Adrenal gland (tissue), 12 donors: ENCODE data around the gene OGA. TPM values are rescaled to one million over a fixed set of nuclear protein-coding genes. Genes with fewer than 3 reads are reported as not detected.

Experiments
- DNase-seq, 7 donors: peaks; one replicate each; pipeline ENCODE4 v3.0.0-alpha.2; 2019 to 2020
- H3K27ac ChIP-seq, 5 donors: fragments of 200-600 bp; sonication (generic) in 4 of 5; 1 replicate in 3 of 5; 2 replicates in 2 of 5; pipeline versions ENCODE4 v1.5.1 to v1.8.0; 2016 to 2020; ENCODE audit warnings: mild to moderate bottlenecking in 1 of 5
- H3K27me3 ChIP-seq: fragments of 200-600 bp; 2 replicates; pipeline ENCODE4 v1.8.0; 2021
- H3K36me3 ChIP-seq, 2 donors: fragments of 200-600 bp; replicated peaks in 1 of 2; 1 replicate in 1 of 2; 2 replicates in 1 of 2; pipeline versions ENCODE4 v1.5.1 to v1.8.0; 2018 to 2022
- H3K4me1 ChIP-seq, 2 donors: fragments of 200-600 bp; replicated peaks in 1 of 2; 1 replicate in 1 of 2; 2 replicates in 1 of 2; pipeline versions ENCODE4 v1.5.1 to v1.8.0; 2018 to 2021
- H3K4me3 ChIP-seq, 4 donors: fragments of 200-600 bp; sonication (generic) in 3 of 4; one replicate each; pipeline ENCODE4 v1.5.1; 2016 to 2018
- H3K9me3 ChIP-seq, 3 donors: fragments of 200-600 bp; sonication (generic) in 1 of 3; replicated peaks in 1 of 3; 1 replicate in 2 of 3; 2 replicates in 1 of 3; pipeline versions ENCODE4 v1.5.1 to v1.8.0; 2016 to 2021
- POLR2A ChIP-seq, 2 donors: fragments of 450-650 bp; IDR thresholded peaks; one replicate each; pipeline ENCODE4 v1.6.1; 2017; ENCODE audit warnings: antibody characterized with exemption in 2 of 2, mild to moderate bottlenecking in 2 of 2, moderate library complexity in 1 of 2
- WGBS, 4 donors: extraction: QIAGEN DNeasy Blood & Tissue Kit in 2 of 4; methylation state at CpG; one replicate each; pipeline versions ENCODE4 v1.1.5 to v1.1.7; 2013 to 2017; 5-methylcytosine and 5-hydroxymethylcytosine counted together
- intact Hi-C, 2 donors: fragments of 100-400 bp; cut with DNase I; formaldehyde crosslinking; loops; one replicate each; pipeline versions ENCODE4 v1.14.1 to v1.15.0; 2022 to 2023
- polyA plus RNA-seq, 3 donors: library from polyadenylated mRNA; stranded (reverse); fragments of 200-250 nt in 2 of 3; fragments of 350-450 nt in 1 of 3; fragmentation: Illumina TruSeq in 1 of 3; extraction: RNeasy Lipid Tissue Mini Kit (QIAGEN cat#74804) in 1 of 3; gene quantifications; one replicate each; pipeline ENCODE4 v1.2.3, GENCODE V29; 2013 to 2014
- total RNA-seq, 9 donors: library from RNA; depleted of rRNA in 4 of 9; stranded (reverse); fragments of >200 nt in 4 of 9; fragments of 120-200 nt in 1 of 9; fragmentation: NEBNext Ultra II Directional in 1 of 9; extraction: Animal tissue kit (Norgen Biotek cat#: 25700) in 1 of 9; gene quantifications; one replicate each; pipeline versions ENCODE4 v1.1.0 to v1.2.4, GENCODE V29; 2013 to 2023
- TF ChIP-seq, protein P1 (sequence below), 6 experiments: fragments of 450-650 bp in 4 of 6; fragments of 200-600 bp in 2 of 6; sonication (generic) in 1 of 6; IDR thresholded peaks; 1 replicate in 5 of 6; 2 replicates in 1 of 6; pipeline versions ENCODE4 v1.5.1 to v1.8.0; 2016 to 2021; ENCODE audit warnings: antibody characterized with exemption in 6 of 6, mild to moderate bottlenecking in 2 of 6, moderate library complexity in 1 of 6
- donor health status: healthy with polysubstance abuse.
- donor health status: Bipolar disorder and iron deficiency.
- donor health status: DM: yes; HTN: yes; CAD: no.
- donor health status: DM: no; HTN: no; CAD: no.
- donor health status: DM: no; HTN: no; CAD: no.
- donor health status: DM: yes; HTN: yes; CAD: no.

OGA gene
- total and polyA plus RNA-seq, 12 donors, result 32.8 to 119 (median 72.0) TPM

DNA sequence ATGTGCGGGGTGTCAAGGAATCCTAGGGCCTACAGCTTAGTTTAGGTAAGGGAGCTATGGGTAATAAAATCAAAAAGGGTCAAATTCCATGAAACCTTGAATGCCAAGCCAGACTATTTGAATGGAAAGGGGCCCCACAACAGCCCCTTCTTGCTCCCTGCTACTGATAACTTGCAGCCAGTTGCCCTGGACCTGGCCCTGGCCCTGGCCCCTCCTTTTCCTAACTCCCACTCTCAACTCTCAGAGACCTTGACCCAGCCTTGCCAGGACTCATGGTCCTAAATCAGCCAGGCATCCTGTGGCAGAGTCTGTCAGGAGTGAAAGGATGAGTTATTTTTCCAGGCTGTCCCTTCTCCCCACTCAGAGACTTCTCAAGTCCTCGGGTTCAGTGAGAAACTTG, 19.5 kb upstream of the OGA start:
- intact Hi-C loops, result loop anchor here (5.0 to 10.0 kb wide), 2 partner anchors 227 to 235 kb away; partner anchors contain the start of gene HPS6 (in 1 of the 2)
- peak in 1 of 7 donors; percentile 30 for DNase-seq
- Histone ChIP-seq H3K4me3 (no peak overlapping the region), H3K36me3 (no peaks in the 10 kb centered on the region), H3K9me3 (no peaks in the 10 kb centered on the region), H3K27me3 (no peaks in the 10 kb centered on the region), H3K4me1 (peaks cover 10 to 28% of the 10 kb centered on the region in 2 donors), H3K27ac (no peak overlapping the region)
- 52 to 66% (median 61%) methylated on average over 2 of the region's 2 CpGs for WGBS, 4 donors
- TF ChIP-seq POLR2A (IDR thresholded peaks at IDR 0.05), result no peak
- TF ChIP-seq, protein P1, sequence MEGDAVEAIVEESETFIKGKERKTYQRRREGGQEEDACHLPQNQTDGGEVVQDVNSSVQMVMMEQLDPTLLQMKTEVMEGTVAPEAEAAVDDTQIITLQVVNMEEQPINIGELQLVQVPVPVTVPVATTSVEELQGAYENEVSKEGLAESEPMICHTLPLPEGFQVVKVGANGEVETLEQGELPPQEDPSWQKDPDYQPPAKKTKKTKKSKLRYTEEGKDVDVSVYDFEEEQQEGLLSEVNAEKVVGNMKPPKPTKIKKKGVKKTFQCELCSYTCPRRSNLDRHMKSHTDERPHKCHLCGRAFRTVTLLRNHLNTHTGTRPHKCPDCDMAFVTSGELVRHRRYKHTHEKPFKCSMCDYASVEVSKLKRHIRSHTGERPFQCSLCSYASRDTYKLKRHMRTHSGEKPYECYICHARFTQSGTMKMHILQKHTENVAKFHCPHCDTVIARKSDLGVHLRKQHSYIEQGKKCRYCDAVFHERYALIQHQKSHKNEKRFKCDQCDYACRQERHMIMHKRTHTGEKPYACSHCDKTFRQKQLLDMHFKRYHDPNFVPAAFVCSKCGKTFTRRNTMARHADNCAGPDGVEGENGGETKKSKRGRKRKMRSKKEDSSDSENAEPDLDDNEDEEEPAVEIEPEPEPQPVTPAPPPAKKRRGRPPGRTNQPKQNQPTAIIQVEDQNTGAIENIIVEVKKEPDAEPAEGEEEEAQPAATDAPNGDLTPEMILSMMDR (IDR thresholded peaks at IDR 0.05), result no peak

DNA sequence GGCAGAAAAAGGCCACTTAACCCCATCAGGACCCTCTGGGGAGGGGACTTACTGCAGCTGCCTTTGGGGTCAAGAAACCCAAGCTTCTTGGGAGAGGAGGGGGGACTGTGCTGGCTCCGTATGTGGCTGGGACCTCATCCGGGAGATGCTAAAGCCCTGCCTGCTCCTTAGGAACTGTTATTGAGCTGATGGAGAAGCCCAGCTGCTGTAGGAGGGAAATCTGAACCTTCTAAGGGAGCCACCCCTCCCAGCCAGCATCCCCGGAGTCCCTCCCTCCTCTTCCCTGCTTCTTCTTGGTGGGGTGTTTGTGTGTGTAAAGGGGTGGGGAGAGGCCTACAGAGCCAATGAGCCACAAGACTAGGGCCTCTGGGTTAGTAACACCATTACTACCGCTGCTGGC, 17.1 kb upstream of the OGA start:
- H3K27me3 ChIP-seq, result no peaks in the 10 kb centered on the region
- H3K4me1 ChIP-seq, result peaks cover 16 to 25% of the 10 kb centered on the region in 2 donors
- intact Hi-C loops, result loop anchor here (5.0 to 10.0 kb wide), 2 partner anchors 229 to 237 kb away; partner anchors contain the start of gene HPS6 (in 1 of the 2)

DNA sequence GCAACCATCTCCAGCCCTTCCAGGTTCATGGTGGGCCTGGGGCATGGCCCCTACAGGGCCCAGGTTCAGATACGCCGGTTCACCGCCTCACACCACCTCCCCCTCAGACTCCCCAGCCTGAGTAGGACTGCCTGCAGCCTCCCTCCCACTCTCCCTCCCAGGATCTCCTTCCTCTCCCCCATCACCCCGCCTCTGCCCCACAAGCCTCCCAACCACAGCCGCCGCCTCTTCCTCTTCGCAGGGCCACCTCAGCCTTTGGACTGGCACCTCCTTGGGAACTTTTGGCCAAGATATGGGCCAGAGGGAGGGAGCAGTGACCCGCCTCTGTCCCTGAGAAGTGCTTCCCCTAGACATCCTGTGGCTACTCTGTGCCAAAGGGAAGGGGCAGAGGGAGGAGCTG, 16.1 kb upstream of the OGA start:
- peak in 2 of 7 donors; percentile 23 to 54 for DNase-seq
- Histone ChIP-seq H3K4me1 (peaks cover 14 to 23% of the 10 kb centered on the region in 2 donors), H3K36me3 (no peaks in the 10 kb centered on the region), H3K27ac (no peak overlapping the region), H3K4me3 (no peak overlapping the region), H3K9me3 (no peaks in the 10 kb centered on the region), H3K27me3 (no peaks in the 10 kb centered on the region)
- TF ChIP-seq, protein P1 (IDR thresholded peaks at IDR 0.05), result no peak
- no peak for TF ChIP-seq POLR2A (IDR thresholded peaks at IDR 0.05)
- intact Hi-C loops, result loop anchor here in 1 of 2 donors (10.0 kb wide), 1 partner anchor 230 kb away; the partner anchor contains the start of gene HPS6
- 73 to 79% (median 76%) methylated on average over 8 of the region's 8 CpGs for WGBS, 4 donors

More for the DNA sequence above, 17.1 kb upstream of the OGA start:
- 79 to 89% (median 83%) methylated on average over 2 to 4 of the region's 4 CpGs for WGBS, 4 donors
- Histone ChIP-seq H3K27ac (no peak overlapping the region), H3K4me3 (no peak overlapping the region), H3K36me3 (no peaks in the 10 kb centered on the region), H3K9me3 (no peaks in the 10 kb centered on the region)
- TF ChIP-seq, protein P1 (IDR thresholded peaks at IDR 0.05), result no peak
- TF ChIP-seq POLR2A (IDR thresholded peaks at IDR 0.05), result no peak
- peak in 1 of 7 donors; percentile 8 for DNase-seq

DNA sequence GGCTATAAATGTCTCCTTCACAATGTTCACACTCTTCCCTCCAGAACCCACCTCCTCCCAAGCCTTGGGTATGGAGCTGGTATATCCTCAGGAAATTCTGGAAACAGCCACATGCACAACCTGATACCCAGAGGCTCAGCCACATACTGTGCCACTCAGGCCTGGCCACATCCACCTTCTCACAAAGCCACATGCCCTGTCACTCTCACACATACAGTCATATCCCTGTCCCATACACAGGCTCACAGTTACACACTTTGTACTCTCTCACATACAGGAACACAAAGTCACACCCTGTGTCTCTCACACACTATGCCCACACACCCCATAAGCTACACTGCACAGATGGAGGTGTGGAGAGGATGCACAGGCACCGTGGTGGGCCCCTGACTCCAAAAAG, 15.2 kb upstream of the OGA start:
- Histone ChIP-seq H3K4me3 (no peak overlapping the region), H3K4me1 (peaks cover 14 to 23% of the 10 kb centered on the region in 2 donors), H3K27me3 (no peaks in the 10 kb centered on the region), H3K9me3 (no peaks in the 10 kb centered on the region), H3K36me3 (no peaks in the 10 kb centered on the region), H3K27ac (no peak overlapping the region)
- intact Hi-C loops, result loop anchor here in 1 of 2 donors (10.0 kb wide), 1 partner anchor 231 kb away; the partner anchor contains the start of gene HPS6
- DNase-seq, result peak in 1 of 7 donors; percentile 11
- 73 to 93% (median 83%) methylated on average over 1 of the region's 1 CpG for WGBS, 4 donors
- TF ChIP-seq POLR2A (IDR thresholded peaks at IDR 0.05), result no peak
- TF ChIP-seq, protein P1 (IDR thresholded peaks at IDR 0.05), result no peak
